Measurements from ENCODE around the gene PLB1. TPM values are rescaled to one million over a fixed set of nuclear protein-coding genes. Genes with fewer than 3 reads are reported as not detected.

PLB1 gene
- total RNA-seq, 1 donor from 2014 or later = 3.2 TPM

DNA sequence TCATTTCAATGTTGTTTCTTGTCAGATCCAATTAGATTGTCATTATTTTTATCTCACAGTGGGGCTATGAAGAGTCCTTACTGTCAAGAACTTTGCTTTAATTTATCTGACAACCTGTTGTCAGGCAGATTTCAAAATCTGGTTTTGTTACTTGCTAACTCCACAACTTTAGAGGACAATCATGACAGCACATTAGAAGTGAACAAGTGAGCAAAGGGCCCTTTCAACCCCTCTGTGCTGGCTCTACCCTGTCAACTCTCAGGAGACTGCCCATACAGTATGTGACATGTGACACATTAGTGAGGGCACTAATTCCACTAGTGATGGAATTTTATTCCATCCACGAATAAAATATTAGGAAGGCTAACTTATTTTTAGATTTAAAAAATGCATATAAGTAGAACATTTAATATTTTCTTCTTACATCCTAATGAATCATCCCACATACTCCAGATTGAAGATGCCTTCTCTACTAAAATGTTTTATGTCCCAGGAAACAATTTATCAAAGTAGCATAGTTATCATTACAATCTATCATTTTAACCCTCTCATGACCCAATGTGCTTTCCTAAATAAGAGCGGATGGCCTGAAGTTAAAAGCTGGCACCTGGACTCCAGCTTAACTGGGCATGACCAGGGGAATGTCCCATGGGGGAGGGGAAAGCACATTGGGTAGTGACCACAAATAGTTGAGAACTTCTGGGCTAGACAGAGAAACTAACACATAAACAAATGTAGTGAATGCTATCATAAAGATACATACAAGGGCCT, 158.2 kb downstream of the PLB1 start:
- Mint-ChIP-seq H3K27ac (ENCODE audit: unreplicated experiment) (no peak overlapping the region), H3K36me3 (ENCODE audit: low read depth, unreplicated experiment) (peaks cover 4% of the 10 kb centered on the region), H3K27me3 (ENCODE audit: unreplicated experiment) (peaks cover 6% of the 10 kb centered on the region), H3K4me1 (ENCODE audit: unreplicated experiment) (no peaks in the 10 kb centered on the region), H3K4me3 (ENCODE audit: unreplicated experiment) (no peak overlapping the region), H3K9me3 (ENCODE audit: unreplicated experiment) (no peaks in the 10 kb centered on the region)
- no peak for DNase-seq (ENCODE audit: low spot score)
- TF ChIP-seq, protein P1, sequence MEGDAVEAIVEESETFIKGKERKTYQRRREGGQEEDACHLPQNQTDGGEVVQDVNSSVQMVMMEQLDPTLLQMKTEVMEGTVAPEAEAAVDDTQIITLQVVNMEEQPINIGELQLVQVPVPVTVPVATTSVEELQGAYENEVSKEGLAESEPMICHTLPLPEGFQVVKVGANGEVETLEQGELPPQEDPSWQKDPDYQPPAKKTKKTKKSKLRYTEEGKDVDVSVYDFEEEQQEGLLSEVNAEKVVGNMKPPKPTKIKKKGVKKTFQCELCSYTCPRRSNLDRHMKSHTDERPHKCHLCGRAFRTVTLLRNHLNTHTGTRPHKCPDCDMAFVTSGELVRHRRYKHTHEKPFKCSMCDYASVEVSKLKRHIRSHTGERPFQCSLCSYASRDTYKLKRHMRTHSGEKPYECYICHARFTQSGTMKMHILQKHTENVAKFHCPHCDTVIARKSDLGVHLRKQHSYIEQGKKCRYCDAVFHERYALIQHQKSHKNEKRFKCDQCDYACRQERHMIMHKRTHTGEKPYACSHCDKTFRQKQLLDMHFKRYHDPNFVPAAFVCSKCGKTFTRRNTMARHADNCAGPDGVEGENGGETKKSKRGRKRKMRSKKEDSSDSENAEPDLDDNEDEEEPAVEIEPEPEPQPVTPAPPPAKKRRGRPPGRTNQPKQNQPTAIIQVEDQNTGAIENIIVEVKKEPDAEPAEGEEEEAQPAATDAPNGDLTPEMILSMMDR (IDR thresholded peaks at IDR 0.05; ENCODE audit: unreplicated experiment) = no peak

DNA sequence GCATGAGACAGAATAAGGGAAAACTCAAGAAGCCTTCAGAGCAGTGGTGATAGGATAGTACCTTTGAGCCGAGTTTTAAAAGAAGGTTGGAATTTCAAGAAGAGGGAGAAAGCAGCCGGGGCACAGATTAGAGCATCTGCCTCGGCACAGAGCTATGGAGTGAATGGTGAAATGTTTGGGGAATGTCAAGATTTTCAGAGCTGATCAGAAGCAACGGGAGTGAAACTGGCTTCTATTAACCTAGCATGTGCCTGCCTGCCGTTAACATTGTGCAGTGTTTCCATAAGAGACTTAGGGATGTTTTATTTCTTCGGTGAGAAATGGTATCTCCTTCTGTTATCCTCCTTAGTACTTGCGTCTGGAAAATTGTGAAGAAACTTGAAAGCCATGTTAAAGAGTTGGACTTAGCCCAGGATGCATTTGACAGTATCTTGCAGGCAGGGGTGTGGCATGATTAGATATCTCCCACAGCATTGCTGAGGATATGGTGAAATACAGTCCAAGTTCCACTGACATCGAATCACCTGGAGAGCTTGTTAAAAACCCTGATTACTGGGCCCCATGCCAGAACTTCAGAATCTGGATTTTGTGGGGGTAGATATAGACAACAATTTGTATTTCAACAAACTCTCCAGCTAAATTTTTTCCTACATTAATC, 158.9 kb downstream of the PLB1 start:
- Mint-ChIP-seq H3K4me1 (ENCODE audit: unreplicated experiment) (no peaks in the 10 kb centered on the region), H3K9me3 (ENCODE audit: unreplicated experiment) (no peaks in the 10 kb centered on the region), H3K4me3 (ENCODE audit: unreplicated experiment) (no peak overlapping the region), H3K36me3 (ENCODE audit: low read depth, unreplicated experiment) (peaks cover 4% of the 10 kb centered on the region), H3K27ac (ENCODE audit: unreplicated experiment) (no peak overlapping the region), H3K27me3 (ENCODE audit: unreplicated experiment) (peaks cover 6% of the 10 kb centered on the region)
- TF ChIP-seq, protein P1 (IDR thresholded peaks at IDR 0.05; ENCODE audit: unreplicated experiment) = no peak
- DNase-seq (ENCODE audit: low spot score) = no peak

DNA sequence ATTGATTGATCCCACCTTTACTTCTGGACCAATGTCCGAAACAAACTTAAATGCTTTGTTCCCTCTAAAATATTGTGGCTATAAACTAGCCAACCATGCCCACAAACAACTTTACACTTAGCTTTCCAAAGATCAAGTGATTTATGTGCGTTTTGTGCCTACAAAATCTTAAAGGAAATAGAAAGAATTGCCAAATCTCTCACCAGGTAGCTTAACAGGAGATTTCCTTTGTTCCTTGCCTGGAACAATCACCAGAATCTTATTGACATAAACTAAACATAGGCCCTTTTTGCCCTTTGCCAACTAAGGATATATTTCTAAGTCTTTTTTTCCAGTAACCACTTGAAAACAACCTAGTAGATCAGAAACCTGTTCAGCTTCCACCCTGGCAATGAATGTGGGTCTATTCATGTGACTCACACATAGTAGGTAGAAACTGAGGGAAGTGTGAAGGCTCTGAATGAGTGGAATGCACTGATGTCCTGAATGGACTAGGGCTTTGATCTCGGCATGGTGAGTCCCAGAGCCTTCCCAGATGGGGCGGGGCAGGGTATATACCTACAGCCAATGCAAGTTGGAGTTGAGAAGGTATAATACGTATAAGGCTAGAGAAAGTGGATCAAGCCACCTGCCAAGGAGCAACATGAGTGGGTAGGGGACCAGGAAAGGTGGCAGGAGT, 161.2 kb downstream of the PLB1 start:
- H3K27ac Mint-ChIP-seq (ENCODE audit: unreplicated experiment) = no peak overlapping the region
- no peak for DNase-seq (ENCODE audit: low spot score)
- peaks cover 4% of the 10 kb centered on the region for H3K36me3 Mint-ChIP-seq (ENCODE audit: low read depth, unreplicated experiment)
- no peaks in the 10 kb centered on the region for H3K4me1 Mint-ChIP-seq (ENCODE audit: unreplicated experiment)
- peaks cover 8% of the 10 kb centered on the region for H3K27me3 Mint-ChIP-seq (ENCODE audit: unreplicated experiment)
- TF ChIP-seq, protein P1 (IDR thresholded peaks at IDR 0.05; ENCODE audit: unreplicated experiment) = no peak
- no peak overlapping the region for H3K4me3 Mint-ChIP-seq (ENCODE audit: unreplicated experiment)
- H3K9me3 Mint-ChIP-seq (ENCODE audit: unreplicated experiment) = no peaks in the 10 kb centered on the region

DNA sequence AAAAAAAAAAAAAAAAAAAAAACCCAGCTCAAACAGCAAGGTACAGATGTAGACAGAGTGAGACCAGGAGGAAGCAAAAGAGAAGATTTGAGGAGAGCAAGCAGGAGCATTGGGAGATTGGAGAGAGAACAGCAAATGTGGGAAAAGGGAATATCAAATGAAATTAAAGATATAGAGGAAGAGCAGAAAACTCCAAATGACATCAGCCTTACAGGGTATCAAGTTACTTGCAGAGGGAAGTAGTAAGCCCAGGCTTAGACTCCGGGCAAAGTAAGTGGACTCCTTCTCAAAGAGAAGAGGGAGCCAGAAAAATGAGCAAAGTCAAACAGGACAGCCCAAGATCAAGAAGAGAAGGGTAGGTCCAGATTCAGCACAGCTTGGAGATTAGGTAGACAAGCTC, 162.5 kb downstream of the PLB1 start:
- Mint-ChIP-seq H3K4me3 (ENCODE audit: unreplicated experiment) (no peak overlapping the region), H3K27me3 (ENCODE audit: unreplicated experiment) (peaks cover 8% of the 10 kb centered on the region), H3K4me1 (ENCODE audit: unreplicated experiment) (no peaks in the 10 kb centered on the region), H3K36me3 (ENCODE audit: low read depth, unreplicated experiment) (peaks cover 4% of the 10 kb centered on the region), H3K27ac (ENCODE audit: unreplicated experiment) (no peak overlapping the region), H3K9me3 (ENCODE audit: unreplicated experiment) (no peaks in the 10 kb centered on the region)
- TF ChIP-seq, protein P1 (IDR thresholded peaks at IDR 0.05; ENCODE audit: unreplicated experiment) = no peak
- no peak for DNase-seq (ENCODE audit: low spot score)
